ENCODE data around the gene CENPP. TPM values are rescaled to one million over a fixed set of nuclear protein-coding genes. Genes with fewer than 3 reads are reported as not detected.

CENPP gene
- total RNA-seq, 1 experiment from 2014 or later: 15.6 TPM

GRCh38 chr9:92506184-92506857, 180.6 kb downstream of the CENPP start:
- Histone ChIP-seq H3K36me3 (ENCODE audit: insufficient read depth, low read length, poor library complexity, severe bottlenecking) (no peaks in the 10 kb centered on the region), H3K27me3 (replicated peaks; ENCODE audit: insufficient read depth, low read depth, low read length, poor library complexity) (no peaks in the 10 kb centered on the region), H3K4me1 (ENCODE audit: insufficient read depth, low read length, poor library complexity, severe bottlenecking) (no peaks in the 10 kb centered on the region), H3K4me3 (ENCODE audit: low read depth, low read length, poor library complexity, severe bottlenecking) (no peak overlapping the region), H3K27ac (ENCODE audit: low read depth, low read length, poor library complexity, severe bottlenecking) (no peak overlapping the region), H3K9me3 (ENCODE audit: low read depth, low read length, poor library complexity, severe bottlenecking) (no peaks in the 10 kb centered on the region)
- POLR2A ChIA-PET (ENCODE audit: low non-redundant PET): no interaction called here
- TF ChIP-seq EZH2 (IDR thresholded peaks at IDR 0.05; ENCODE audit: borderline replicate concordance, low read depth, low read length, poor library complexity, severe bottlenecking) (no peak), CTCF (conservative IDR thresholded peaks at IDR 0.05; ENCODE audit: low read depth, low read length) (no peak)
- DNase-seq (ENCODE audit: low spot score): peak; percentile 29
- BruUV-seq (replicated peaks): no TSS peak
- CTCF ChIA-PET: no interaction called here
- intact Hi-C loops (cut with micrococcal nuclease; ENCODE audit: unreplicated experiment): no loop called here

- Histone ChIP-seq H3K4me1 (ENCODE audit: insufficient read depth, low read length, poor library complexity, severe bottlenecking) (no peaks in the 10 kb centered on the region), H3K36me3 (ENCODE audit: insufficient read depth, low read length, poor library complexity, severe bottlenecking) (no peaks in the 10 kb centered on the region), H3K27ac (ENCODE audit: low read depth, low read length, poor library complexity, severe bottlenecking) (no peak overlapping the region), H3K4me3 (ENCODE audit: low read depth, low read length, poor library complexity, severe bottlenecking) (no peak overlapping the region), H3K9me3 (ENCODE audit: low read depth, low read length, poor library complexity, severe bottlenecking) (no peaks in the 10 kb centered on the region), H3K27me3 (replicated peaks; ENCODE audit: insufficient read depth, low read depth, low read length, poor library complexity) (no peaks in the 10 kb centered on the region)
- no TSS peak for BruUV-seq (replicated peaks)
- POLR2A ChIA-PET (ENCODE audit: low non-redundant PET): no interaction called here
- CTCF ChIA-PET: no interaction called here
- DNase-seq (ENCODE audit: low spot score): no peak
- intact Hi-C loops (cut with micrococcal nuclease; ENCODE audit: unreplicated experiment): no loop called here
- no peak for TF ChIP-seq CTCF (conservative IDR thresholded peaks at IDR 0.05; ENCODE audit: low read depth, low read length)
- no peak for TF ChIP-seq EZH2 (IDR thresholded peaks at IDR 0.05; ENCODE audit: borderline replicate concordance, low read depth, low read length, poor library complexity, severe bottlenecking)
Measured at GRCh38 chr9:92507005-92507404, 181.3 kb downstream of the CENPP start.

- intact Hi-C loops (cut with micrococcal nuclease; ENCODE audit: unreplicated experiment): no loop called here
- Histone ChIP-seq H3K9me3 (ENCODE audit: low read depth, low read length, poor library complexity, severe bottlenecking) (no peaks in the 10 kb centered on the region), H3K4me3 (ENCODE audit: low read depth, low read length, poor library complexity, severe bottlenecking) (no peak overlapping the region), H3K4me1 (ENCODE audit: insufficient read depth, low read length, poor library complexity, severe bottlenecking) (no peaks in the 10 kb centered on the region), H3K27me3 (replicated peaks; ENCODE audit: insufficient read depth, low read depth, low read length, poor library complexity) (no peaks in the 10 kb centered on the region), H3K36me3 (ENCODE audit: insufficient read depth, low read length, poor library complexity, severe bottlenecking) (no peaks in the 10 kb centered on the region), H3K27ac (ENCODE audit: low read depth, low read length, poor library complexity, severe bottlenecking) (no peak overlapping the region)
- ChIA-PET POLR2A (ENCODE audit: low non-redundant PET) (no interaction called here), CTCF (no interaction called here)
- TF ChIP-seq CTCF (conservative IDR thresholded peaks at IDR 0.05; ENCODE audit: low read depth, low read length) (no peak), EZH2 (IDR thresholded peaks at IDR 0.05; ENCODE audit: borderline replicate concordance, low read depth, low read length, poor library complexity, severe bottlenecking) (no peak)
- no peak for DNase-seq (ENCODE audit: low spot score)
- no TSS peak for BruUV-seq (replicated peaks)
Measured at GRCh38 chr9:92507496-92507895, 181.7 kb downstream of the CENPP start.

Measured in A673 (cell line).